Fibroblast of pulmonary artery (primary cell): ENCODE data around the gene RALGPS1.

Experiments
- DNase-seq: peaks from one replicate; pipeline ENCODE4 v3.0.0-alpha.2; 2010; ENCODE audit warnings: low read depth
- H3K4me3 ChIP-seq: replicated peaks from 2 replicates; pipeline ENCODE4 v1.5.1; 2011; ENCODE audit warnings: low read depth, mild to moderate bottlenecking, control low read depth, low read length, moderate library complexity
- CTCF ChIP-seq: IDR thresholded peaks from 2 replicates; pipeline ENCODE4 v1.5.1; 2011; ENCODE audit warnings: mild to moderate bottlenecking, control low read depth, low read length, inconsistent platforms; ENCODE audit errors: missing control alignments

RALGPS1 gene

GRCh38 chr9:126953041-126953809 is 38.6 kb downstream of the RALGPS1 start:
- no peak for TF ChIP-seq CTCF
- H3K4me3 ChIP-seq: no peak overlapping the region
- peak; percentile 80 for DNase-seq

DNA sequence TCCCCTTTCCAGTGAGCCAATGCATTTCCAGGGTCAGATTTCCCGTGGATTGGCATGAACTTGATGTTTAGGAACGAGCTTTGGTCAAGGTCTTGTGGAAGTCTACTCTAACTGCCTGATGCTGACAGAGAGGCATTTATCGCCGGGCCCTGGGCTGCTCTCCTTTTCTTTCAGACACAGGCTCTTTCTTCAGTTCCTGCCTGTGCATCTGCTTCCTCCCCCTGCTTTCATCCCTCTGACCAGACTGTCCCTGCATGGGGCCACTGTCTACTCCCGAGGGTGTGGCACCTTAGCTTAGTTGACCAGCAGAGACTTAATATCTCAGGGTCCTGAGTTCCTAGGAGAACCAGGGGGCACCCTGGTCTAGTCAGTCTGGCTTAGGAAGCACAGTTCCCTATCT is 41.2 kb downstream of the RALGPS1 start:
- no peak for DNase-seq
- no peak for TF ChIP-seq CTCF
- no peak overlapping the region for H3K4me3 ChIP-seq

GRCh38 chr9:126956917-126957686 is 42.5 kb downstream of the RALGPS1 start:
- peak; percentile 42 for DNase-seq
- TF ChIP-seq CTCF: no peak
- no peak overlapping the region for H3K4me3 ChIP-seq

- peak; percentile 49 for DNase-seq
- no peak overlapping the region for H3K4me3 ChIP-seq
- TF ChIP-seq CTCF: no peak
Observed at GRCh38 chr9:126957687-126958053, 43.1 kb downstream of the RALGPS1 start.

DNA sequence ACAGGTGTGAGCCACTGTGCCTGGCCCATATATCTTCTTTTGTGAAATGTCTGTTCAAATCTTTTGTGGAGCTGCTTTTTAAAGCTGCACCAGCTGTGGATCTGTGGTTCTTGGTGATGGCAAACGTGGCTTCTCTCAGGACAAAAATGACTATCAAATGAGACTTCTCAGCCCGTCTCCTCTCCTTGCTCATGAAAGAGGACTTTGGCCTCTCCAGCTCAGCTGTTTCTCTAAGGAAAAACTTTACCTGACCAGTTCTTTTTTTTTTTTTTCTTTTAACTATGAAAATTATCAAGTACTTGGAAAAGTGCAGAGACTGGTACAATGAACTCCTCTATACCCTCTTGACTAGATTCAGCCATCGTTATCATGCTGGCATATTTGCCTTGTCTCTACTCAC is 44.8 kb downstream of the RALGPS1 start:
- H3K4me3 ChIP-seq: no peak overlapping the region
- DNase-seq: no peak

GRCh38 chr9:126959917-126960316 is 45.3 kb downstream of the RALGPS1 start:
- no peak for TF ChIP-seq CTCF
- no peak overlapping the region for H3K4me3 ChIP-seq
- DNase-seq: no peak

More for the DNA sequence above, 44.8 kb downstream of the RALGPS1 start:
- no peak for TF ChIP-seq CTCF
